C4-2B (cell line): ENCODE measurements around the gene TCF20.

Source experiments
- ZFX ChIP-seq: fragments of 450-650 bp; IDR thresholded peaks from 2 replicates; pipeline ENCODE4 v1.6.1; 2017
- TF ChIP-seq, protein P1 (sequence below): fragments of 450-650 bp; conservative IDR thresholded peaks from 2 replicates; pipeline ENCODE4 v1.5.1; 2017; ENCODE audit warnings: mild to moderate bottlenecking

DNA sequence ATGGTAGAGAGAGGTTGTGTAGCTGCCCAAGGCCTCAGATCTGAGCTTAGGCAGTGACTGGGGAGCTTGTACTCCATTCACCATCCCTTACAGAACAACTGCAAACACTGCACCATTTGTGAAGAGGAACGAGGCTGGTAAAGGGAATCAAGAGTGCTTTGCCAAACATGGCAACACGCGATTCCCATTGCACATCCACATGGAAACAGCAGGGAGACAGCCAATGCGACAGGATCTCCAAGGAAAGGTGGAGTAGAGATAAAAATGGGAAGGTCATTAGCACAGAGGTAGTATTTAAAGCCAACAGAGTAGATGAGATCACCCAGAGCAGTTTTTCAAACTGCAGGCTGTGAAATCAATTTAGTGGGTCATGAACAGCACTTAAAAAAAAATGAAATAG, 42.0 kb downstream of the TCF20 start:
- TF ChIP-seq, protein P1, sequence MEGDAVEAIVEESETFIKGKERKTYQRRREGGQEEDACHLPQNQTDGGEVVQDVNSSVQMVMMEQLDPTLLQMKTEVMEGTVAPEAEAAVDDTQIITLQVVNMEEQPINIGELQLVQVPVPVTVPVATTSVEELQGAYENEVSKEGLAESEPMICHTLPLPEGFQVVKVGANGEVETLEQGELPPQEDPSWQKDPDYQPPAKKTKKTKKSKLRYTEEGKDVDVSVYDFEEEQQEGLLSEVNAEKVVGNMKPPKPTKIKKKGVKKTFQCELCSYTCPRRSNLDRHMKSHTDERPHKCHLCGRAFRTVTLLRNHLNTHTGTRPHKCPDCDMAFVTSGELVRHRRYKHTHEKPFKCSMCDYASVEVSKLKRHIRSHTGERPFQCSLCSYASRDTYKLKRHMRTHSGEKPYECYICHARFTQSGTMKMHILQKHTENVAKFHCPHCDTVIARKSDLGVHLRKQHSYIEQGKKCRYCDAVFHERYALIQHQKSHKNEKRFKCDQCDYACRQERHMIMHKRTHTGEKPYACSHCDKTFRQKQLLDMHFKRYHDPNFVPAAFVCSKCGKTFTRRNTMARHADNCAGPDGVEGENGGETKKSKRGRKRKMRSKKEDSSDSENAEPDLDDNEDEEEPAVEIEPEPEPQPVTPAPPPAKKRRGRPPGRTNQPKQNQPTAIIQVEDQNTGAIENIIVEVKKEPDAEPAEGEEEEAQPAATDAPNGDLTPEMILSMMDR: no peak
- TF ChIP-seq ZFX: no peak
